Liver (tissue), 9 donors: ENCODE data around the gene NR2F2. TPM values are rescaled to one million over a fixed set of nuclear protein-coding genes. Genes with fewer than 3 reads are reported as not detected.
A peak's percentile ranks its signal among the peaks of the same experiment; 100 is the strongest.

Experiments used
- DNase-seq: peaks from one replicate; pipeline ENCODE4 v3.0.0-alpha.2; 2017; ENCODE audit warnings: low spot score
- H3K27ac ChIP-seq, 2 donors: one replicate each; pipeline ENCODE4 v1.7.0; 2013; ENCODE audit warnings: inconsistent platforms in 2 of 2, low read length in 2 of 2, control low read depth in 1 of 2, low read depth in 1 of 2, mild to moderate bottlenecking in 1 of 2
- H3K27me3 ChIP-seq, 4 donors: one replicate each; pipeline versions ENCODE4 v1.6.1 to v1.7.0; 2013; ENCODE audit warnings: low read length in 3 of 4, inconsistent platforms in 1 of 4, mild to moderate bottlenecking in 1 of 4, moderate library complexity in 1 of 4; ENCODE audit not compliant: control insufficient read depth in 4 of 4, insufficient read depth in 4 of 4
- H3K36me3 ChIP-seq, 4 donors: one replicate each; pipeline versions ENCODE4 v1.6.1 to v1.7.0; 2013; ENCODE audit warnings: low read length in 3 of 4, mild to moderate bottlenecking in 3 of 4, low read depth in 1 of 4, moderate library complexity in 1 of 4; ENCODE audit not compliant: control insufficient read depth in 4 of 4, insufficient read depth in 3 of 4
- H3K4me1 ChIP-seq, 4 donors: one replicate each; pipeline versions ENCODE4 v1.6.1 to v1.7.0; 2013; ENCODE audit warnings: low read length in 3 of 4, mild to moderate bottlenecking in 3 of 4, moderate library complexity in 1 of 4; ENCODE audit not compliant: control insufficient read depth in 4 of 4, insufficient read depth in 4 of 4
- H3K4me3 ChIP-seq, 3 donors: one replicate each; pipeline versions ENCODE4 v1.6.1 to v1.7.0; 2013; ENCODE audit warnings: low read length in 3 of 3, control low read depth in 1 of 3, low read depth in 1 of 3, mild to moderate bottlenecking in 1 of 3
- H3K9ac ChIP-seq, 2 donors: one replicate each; pipeline ENCODE4 v1.7.0; 2013; ENCODE audit warnings: low read length in 2 of 2, mild to moderate bottlenecking in 2 of 2, moderate library complexity in 2 of 2, control low read depth in 1 of 2, low read depth in 1 of 2
- H3K9me3 ChIP-seq, 4 donors: one replicate each; pipeline versions ENCODE4 v1.6.1 to v1.7.0; 2013; ENCODE audit warnings: low read length in 3 of 4; ENCODE audit not compliant: control insufficient read depth in 4 of 4
- EGR1 ChIP-seq, 2 donors: IDR thresholded peaks; 2 replicates each; pipeline ENCODE4 v1.6.1; 2016 to 2018; ENCODE audit warnings: antibody characterized with exemption in 2 of 2, low read depth in 2 of 2
- FOXA1 ChIP-seq: IDR thresholded peaks from 2 replicates; pipeline ENCODE4 v1.6.1; 2016; ENCODE audit warnings: antibody characterized with exemption
- HNF4A ChIP-seq, 2 donors: conservative IDR thresholded peaks; 2 replicates each; pipeline ENCODE4 v1.6.1; 2016; ENCODE audit warnings: antibody characterized with exemption in 2 of 2, mild to moderate bottlenecking in 2 of 2
- NR2F2 ChIP-seq: IDR thresholded peaks from 2 replicates; pipeline ENCODE4 v1.6.1; 2016; ENCODE audit warnings: antibody characterized with exemption
- RAD21 ChIP-seq, 2 donors: IDR thresholded peaks; 2 replicates each; pipeline ENCODE4 v1.6.1; 2016; ENCODE audit warnings: antibody characterized with exemption in 2 of 2, mild to moderate bottlenecking in 2 of 2
- RXRA ChIP-seq, 2 donors: IDR thresholded peaks; 2 replicates each; pipeline ENCODE4 v1.6.1; 2017 to 2018; ENCODE audit warnings: antibody characterized with exemption in 2 of 2, mild to moderate bottlenecking in 1 of 2
- WGBS: extraction: QIAGEN DNeasy Blood & Tissue Kit; methylation state at CpG from one replicate; pipeline ENCODE4 v1.1.7; 2013; 5-methylcytosine and 5-hydroxymethylcytosine counted together
- polyA plus RNA-seq, 2 donors: library from polyadenylated mRNA; stranded (reverse) in 1 of 2; unstranded in 1 of 2; fragments of 200-250 nt in 1 of 2; fragments of >200 nt in 1 of 2; fragmentation: Nextera tagmentation in 1 of 2; extraction: Ambion mirVana in 1 of 2; gene quantifications; one replicate each; pipeline versions ENCODE4 v1.2.1 to v1.2.3, GENCODE V29; 2013 to 2015
- total RNA-seq, 2 donors: library from RNA; depleted of rRNA; stranded (reverse); fragments of >200 nt; gene quantifications; one replicate each; pipeline ENCODE4 v1.2.3, GENCODE V29; 2014
- TF ChIP-seq, protein P1 (sequence below): IDR thresholded peaks from 2 replicates; pipeline ENCODE4 v1.6.1; 2016; ENCODE audit warnings: antibody characterized with exemption
- TF ChIP-seq, protein P2 (sequence below): IDR thresholded peaks from 2 replicates; pipeline ENCODE4 v1.6.1; 2016; ENCODE audit warnings: antibody characterized with exemption
- TF ChIP-seq, protein P3 (sequence below): IDR thresholded peaks from 2 replicates; pipeline ENCODE4 v1.6.1; 2016; ENCODE audit warnings: antibody characterized with exemption, mild to moderate bottlenecking
- donor health status: healthy.
- donor health status: healthy.
- donor health status: healthy.
- donor health status: healthy.
- donor health status: healthy.

NR2F2 gene
- total and polyA plus RNA-seq, 4 donors, result 5.9 to 22.4 (median 9.2) TPM

DNA sequence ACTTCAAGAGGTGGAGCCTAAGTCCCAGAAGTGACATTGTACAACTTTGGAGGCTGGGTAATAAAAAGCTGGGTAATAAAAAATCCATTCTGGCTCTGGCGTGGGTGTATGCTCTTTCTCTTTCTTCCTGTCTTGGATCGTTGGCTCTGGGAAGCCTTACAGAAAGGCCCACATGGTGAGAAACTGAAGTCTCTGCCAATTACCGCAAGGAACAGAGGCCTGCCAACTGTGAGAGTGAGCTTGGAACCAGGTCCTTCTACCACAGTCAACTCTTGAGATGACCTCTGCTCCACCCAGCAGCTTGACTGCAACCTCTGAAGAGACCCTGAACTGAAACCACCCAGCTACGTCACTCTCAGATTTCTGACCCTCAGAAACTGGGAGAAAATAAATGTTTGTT lies 51.0 kb downstream of the NR2F2 start:
- H3K4me1 ChIP-seq, result peaks cover 0 to 5% (median 2%) of the 10 kb centered on the region in 4 donors
- H3K27ac ChIP-seq, result peak overlapping the region in 1 of 2 donors; percentile 28
- H3K36me3 ChIP-seq, result no peaks in the 10 kb centered on the region
- no peak overlapping the region for H3K9ac ChIP-seq
- H3K9me3 ChIP-seq, result no peaks in the 10 kb centered on the region
- no peaks in the 10 kb centered on the region for H3K27me3 ChIP-seq
- peak overlapping the region in 2 of 3 donors; percentile 24 to 29 for H3K4me3 ChIP-seq
- 31% methylated on average over 4 of the region's 4 CpGs for WGBS
- no peak for DNase-seq
- TF ChIP-seq, protein P1, sequence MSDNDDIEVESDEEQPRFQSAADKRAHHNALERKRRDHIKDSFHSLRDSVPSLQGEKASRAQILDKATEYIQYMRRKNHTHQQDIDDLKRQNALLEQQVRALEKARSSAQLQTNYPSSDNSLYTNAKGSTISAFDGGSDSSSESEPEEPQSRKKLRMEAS, result no peak
- TF ChIP-seq HNF4A (conservative IDR thresholded peaks at IDR 0.05) (peak in 1 of 2 donors; percentile 29), RXRA (IDR thresholded peaks at IDR 0.05) (peak in 1 of 2 donors; percentile 46)

DNA sequence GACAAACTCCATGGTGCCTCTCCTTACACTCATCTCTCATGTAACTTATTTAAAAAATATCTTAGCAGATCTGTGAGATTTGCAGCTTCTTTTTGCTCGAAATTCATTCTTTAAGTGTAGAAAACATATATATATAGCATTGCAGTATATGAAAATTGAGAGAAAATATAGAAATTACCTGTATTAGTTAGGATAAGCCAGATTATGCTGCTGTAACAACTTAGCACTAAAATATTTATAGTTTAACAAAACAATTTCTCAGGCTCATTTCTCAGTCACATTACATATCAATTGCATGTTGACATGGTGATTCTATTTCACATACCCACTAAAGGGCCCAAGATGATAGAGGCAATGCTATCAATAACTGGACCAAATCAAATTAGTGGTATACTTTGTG lies 54.7 kb downstream of the NR2F2 start:
- no peaks in the 10 kb centered on the region for H3K9me3 ChIP-seq
- 61% methylated on average over 1 of the region's 1 CpG for WGBS
- TF ChIP-seq, protein P2, sequence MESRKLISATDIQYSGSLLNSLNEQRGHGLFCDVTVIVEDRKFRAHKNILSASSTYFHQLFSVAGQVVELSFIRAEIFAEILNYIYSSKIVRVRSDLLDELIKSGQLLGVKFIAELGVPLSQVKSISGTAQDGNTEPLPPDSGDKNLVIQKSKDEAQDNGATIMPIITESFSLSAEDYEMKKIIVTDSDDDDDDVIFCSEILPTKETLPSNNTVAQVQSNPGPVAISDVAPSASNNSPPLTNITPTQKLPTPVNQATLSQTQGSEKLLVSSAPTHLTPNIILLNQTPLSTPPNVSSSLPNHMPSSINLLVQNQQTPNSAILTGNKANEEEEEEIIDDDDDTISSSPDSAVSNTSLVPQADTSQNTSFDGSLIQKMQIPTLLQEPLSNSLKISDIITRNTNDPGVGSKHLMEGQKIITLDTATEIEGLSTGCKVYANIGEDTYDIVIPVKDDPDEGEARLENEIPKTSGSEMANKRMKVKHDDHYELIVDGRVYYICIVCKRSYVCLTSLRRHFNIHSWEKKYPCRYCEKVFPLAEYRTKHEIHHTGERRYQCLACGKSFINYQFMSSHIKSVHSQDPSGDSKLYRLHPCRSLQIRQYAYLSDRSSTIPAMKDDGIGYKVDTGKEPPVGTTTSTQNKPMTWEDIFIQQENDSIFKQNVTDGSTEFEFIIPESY, result no peak
- TF ChIP-seq FOXA1 (no peak), HNF4A (conservative IDR thresholded peaks at IDR 0.05) (no peak), RXRA (IDR thresholded peaks at IDR 0.05) (no peak), EGR1 (IDR thresholded peaks at IDR 0.05; ENCODE audit: low read depth in 2 of 2) (no peak)
- TF ChIP-seq, protein P1, result no peak
- TF ChIP-seq, protein P3, sequence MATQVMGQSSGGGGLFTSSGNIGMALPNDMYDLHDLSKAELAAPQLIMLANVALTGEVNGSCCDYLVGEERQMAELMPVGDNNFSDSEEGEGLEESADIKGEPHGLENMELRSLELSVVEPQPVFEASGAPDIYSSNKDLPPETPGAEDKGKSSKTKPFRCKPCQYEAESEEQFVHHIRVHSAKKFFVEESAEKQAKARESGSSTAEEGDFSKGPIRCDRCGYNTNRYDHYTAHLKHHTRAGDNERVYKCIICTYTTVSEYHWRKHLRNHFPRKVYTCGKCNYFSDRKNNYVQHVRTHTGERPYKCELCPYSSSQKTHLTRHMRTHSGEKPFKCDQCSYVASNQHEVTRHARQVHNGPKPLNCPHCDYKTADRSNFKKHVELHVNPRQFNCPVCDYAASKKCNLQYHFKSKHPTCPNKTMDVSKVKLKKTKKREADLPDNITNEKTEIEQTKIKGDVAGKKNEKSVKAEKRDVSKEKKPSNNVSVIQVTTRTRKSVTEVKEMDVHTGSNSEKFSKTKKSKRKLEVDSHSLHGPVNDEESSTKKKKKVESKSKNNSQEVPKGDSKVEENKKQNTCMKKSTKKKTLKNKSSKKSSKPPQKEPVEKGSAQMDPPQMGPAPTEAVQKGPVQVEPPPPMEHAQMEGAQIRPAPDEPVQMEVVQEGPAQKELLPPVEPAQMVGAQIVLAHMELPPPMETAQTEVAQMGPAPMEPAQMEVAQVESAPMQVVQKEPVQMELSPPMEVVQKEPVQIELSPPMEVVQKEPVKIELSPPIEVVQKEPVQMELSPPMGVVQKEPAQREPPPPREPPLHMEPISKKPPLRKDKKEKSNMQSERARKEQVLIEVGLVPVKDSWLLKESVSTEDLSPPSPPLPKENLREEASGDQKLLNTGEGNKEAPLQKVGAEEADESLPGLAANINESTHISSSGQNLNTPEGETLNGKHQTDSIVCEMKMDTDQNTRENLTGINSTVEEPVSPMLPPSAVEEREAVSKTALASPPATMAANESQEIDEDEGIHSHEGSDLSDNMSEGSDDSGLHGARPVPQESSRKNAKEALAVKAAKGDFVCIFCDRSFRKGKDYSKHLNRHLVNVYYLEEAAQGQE, result no peak
- no peak overlapping the region for H3K9ac ChIP-seq
- H3K27me3 ChIP-seq, result no peaks in the 10 kb centered on the region
- DNase-seq, result no peak
- no peaks in the 10 kb centered on the region for H3K36me3 ChIP-seq
- no peak overlapping the region for H3K27ac ChIP-seq
- H3K4me3 ChIP-seq, result no peak overlapping the region
- peaks cover 0 to 5% (median 2%) of the 10 kb centered on the region in 4 donors for H3K4me1 ChIP-seq

DNA sequence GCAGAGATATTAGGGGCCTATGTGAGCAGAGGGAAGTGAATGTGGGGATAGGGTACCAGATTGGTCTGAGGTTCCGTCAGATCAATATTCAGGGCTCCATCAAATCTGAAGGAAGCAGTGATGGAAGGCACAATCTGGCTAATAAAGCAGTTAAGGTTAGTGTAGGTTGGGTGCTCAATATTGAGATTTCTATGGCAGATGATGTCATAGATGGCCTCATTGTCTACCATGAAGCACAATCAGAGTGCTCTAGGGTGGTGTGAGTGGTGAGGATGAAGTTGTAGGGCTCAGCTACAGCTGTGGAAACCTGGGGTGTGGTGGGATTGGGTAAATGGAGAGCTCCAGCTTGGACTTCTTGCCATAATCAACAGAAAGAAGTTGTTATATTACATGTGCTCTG lies 58.2 kb downstream of the NR2F2 start:
- no peak overlapping the region for H3K4me3 ChIP-seq
- no peak overlapping the region for H3K9ac ChIP-seq
- DNase-seq, result no peak
- no peaks in the 10 kb centered on the region for H3K36me3 ChIP-seq
- TF ChIP-seq NR2F2, result no peak
- TF ChIP-seq, protein P2, result no peak
- TF ChIP-seq RAD21 (IDR thresholded peaks at IDR 0.05), result no peak
- H3K4me1 ChIP-seq, result peaks cover 0 to 6% (median 2%) of the 10 kb centered on the region in 4 donors
- WGBS, result 41% methylated on average over 1 of the region's 1 CpG
- H3K27me3 ChIP-seq, result no peaks in the 10 kb centered on the region
- H3K27ac ChIP-seq, result no peak overlapping the region
- H3K9me3 ChIP-seq, result no peaks in the 10 kb centered on the region
